GM12878 (cell line): Measurements from ENCODE around the gene TAC3. TPM values are rescaled to one million over a fixed set of nuclear protein-coding genes. Genes with fewer than 3 reads are reported as not detected.
"Not testable (repeated sequence)": the region's sequence is repeated elsewhere in the genome, so short reads cannot be mapped to it uniquely, and the experiment has no call there.

Source experiments
- ATAC-seq: fragments of 200-7000 bp; cut with Tn5 transposase; 3 replicates; pipeline ENCODE4 v1.9.1; 2020; ENCODE audit warnings: mild to moderate bottlenecking, moderate library complexity
- BruUV-seq: library from RNA; stranded (reverse); fragments of 400-500 nt; replicated peaks from 2 replicates; lab custom pipeline; 2021; lab: Mats Ljungman, UMichigan
- CTCF ChIA-PET: fragments of 300-600 bp; sonication (Branson Sonifier 250); formaldehyde crosslinking; extraction: SDS; loops from one replicate; lab custom pipeline; 2021; ENCODE audit warnings: inconsistent platforms; lab: Yijun Ruan, JAX
- POLR2A ChIA-PET: fragments of 350-600 bp; formaldehyde crosslinking; extraction: SDS; loops from one replicate; lab custom pipeline; 2021; ENCODE audit warnings: inconsistent platforms; lab: Charles Lee
- RAD21 ChIA-PET: fragments of 300-600 bp; sonication (Branson Sonifier 250); formaldehyde crosslinking; loops from one replicate; lab custom pipeline; 2023; ENCODE audit warnings: antibody characterized with exemption; ENCODE audit not compliant: unreplicated experiment; lab: Charles Lee
- SMC1A ChIA-PET: fragments of 300-600 bp; sonication (Branson Sonifier 250); formaldehyde crosslinking; loops from one replicate; lab custom pipeline; 2023; ENCODE audit not compliant: unreplicated experiment, uncharacterized antibody; lab: Charles Lee
- DNase-seq: peaks from one replicate; pipeline ENCODE4 v3.0.0-alpha.2; 2011; ENCODE audit warnings: low read depth, low spot score
- FAIRE-seq: peaks from 3 replicates; lab custom pipeline; 2011; peaks lifted over from hg19 to GRCh38; lab: Jason Lieb, UNC
- H2AFZ ChIP-seq: 2 replicates; pipeline ENCODE4 v1.6.0; 2011; ENCODE audit warnings: low read depth, low read length, control low read depth; ENCODE audit not compliant: control insufficient read depth
- H3K27ac ChIP-seq: 2 replicates; pipeline ENCODE4 v1.5.1; 2011; ENCODE audit warnings: control low read depth; ENCODE audit not compliant: control insufficient read depth, insufficient read depth
- H3K27me3 ChIP-seq, 2 experiments: replicated peaks in 1 of 2; 2 replicates each; pipeline versions ENCODE4 v1.6.0 to v1.6.1; 2011; ENCODE audit warnings: low read length in 1 of 2; ENCODE audit not compliant: control insufficient read depth in 2 of 2, insufficient read depth in 2 of 2
- H3K36me3 ChIP-seq, 2 experiments: 2 replicates each; pipeline ENCODE4 v1.5.1; 2011; ENCODE audit warnings: low read length in 1 of 2; ENCODE audit not compliant: control insufficient read depth in 2 of 2, insufficient read depth in 2 of 2
- H3K4me1 ChIP-seq: 2 replicates; pipeline ENCODE4 v1.6.1; 2011; ENCODE audit warnings: mild to moderate bottlenecking, low read length, moderate library complexity, mixed read lengths; ENCODE audit not compliant: control insufficient read depth, insufficient read depth
- H3K4me2 ChIP-seq: 2 replicates; pipeline ENCODE4 v1.6.0; 2011; ENCODE audit warnings: control low read depth; ENCODE audit not compliant: control insufficient read depth, insufficient read depth
- H3K4me3 ChIP-seq: fragments of 200-600 bp; sonication (generic); 2 replicates; pipeline ENCODE4 v1.5.1; 2016
- H3K79me2 ChIP-seq: 2 replicates; pipeline ENCODE4 v1.6.0; 2011; ENCODE audit warnings: low read length; ENCODE audit not compliant: control insufficient read depth, insufficient read depth
- H3K9ac ChIP-seq: 2 replicates; pipeline ENCODE4 v1.8.0; 2011; ENCODE audit warnings: low read length, control low read depth, mixed read lengths; ENCODE audit not compliant: control insufficient read depth, insufficient read depth
- H3K9me3 ChIP-seq: replicated peaks from 3 replicates; pipeline ENCODE4 v1.5.1; 2011; ENCODE audit warnings: mild to moderate bottlenecking, low read length; ENCODE audit not compliant: control insufficient read depth, insufficient read depth
- H4K20me1 ChIP-seq: 2 replicates; pipeline ENCODE4 v1.6.0; 2011; ENCODE audit not compliant: control insufficient read depth, insufficient read depth
- BACH1 ChIP-seq: fragments of 450-650 bp; IDR thresholded peaks from 2 replicates; pipeline ENCODE4 v1.6.1; 2017; ENCODE audit warnings: mild to moderate bottlenecking, borderline replicate concordance
- NR2C2 ChIP-seq: IDR thresholded peaks from 2 replicates; pipeline ENCODE4 v1.6.1; 2011; ENCODE audit warnings: borderline replicate concordance, low read depth; ENCODE audit not compliant: control insufficient read depth, insufficient read length
- PAX5 ChIP-seq: IDR thresholded peaks from 2 replicates; pipeline ENCODE4 v1.6.1; 2011; ENCODE audit warnings: low read depth, low read length, borderline replicate concordance
- POLR2AphosphoS5 ChIP-seq: IDR thresholded peaks from 2 replicates; pipeline ENCODE4 v1.6.1; 2011; ENCODE audit warnings: mild to moderate bottlenecking, low read length, inconsistent platforms
- REST ChIP-seq: IDR thresholded peaks from 2 replicates; pipeline ENCODE4 v1.6.1; 2012; ENCODE audit warnings: mild to moderate bottlenecking, low read depth, low read length
- WGBS: methylation state at CpG from one replicate; pipeline ENCODE4 v1.1.6; 2016; ENCODE audit warnings: low lambda C conversion rate; ENCODE audit not compliant: insufficient replicate concordance, insufficient coverage; ENCODE audit errors: missing lambda C conversion rate; 5-methylcytosine and 5-hydroxymethylcytosine counted together
- in situ Hi-C: fragments of 300-500 bp; cut with MboI; formaldehyde crosslinking; loops from 9 replicates; pipeline ENCODE4 v1.14.3; 2018; ENCODE audit warnings: mixed read lengths
- intact Hi-C: fragments of 100-400 bp; cut with micrococcal nuclease; formaldehyde crosslinking; loops from one replicate; pipeline ENCODE4 v1.14.2; 2022; ENCODE audit not compliant: unreplicated experiment
- polyA plus RNA-seq, 11 experiments: library from polyadenylated mRNA; depleted of rRNA in 4 of 11; unstranded in 6 of 11; stranded (reverse) in 5 of 11; fragments of >200 nt; fragmentation: Nextera tagmentation in 4 of 11; fragmentation: Illumina TruSeq in 1 of 11; extraction: Ambion mirVana in 4 of 11; extraction: Trizol in 1 of 11; gene quantifications; 1 replicate in 1 of 11; 2 replicates in 10 of 11; pipeline versions ENCODE4 v1.2.1 to v1.2.3, GENCODE V29; 2011 to 2016; ENCODE audit warnings: inconsistent platforms in 2 of 11, missing spikeins in 2 of 11, low read depth in 1 of 11
- total RNA-seq, 4 experiments: library from RNA; depleted of rRNA in 3 of 4; stranded (reverse); fragments of >200 nt in 3 of 4; fragmentation: Illumina TruSeq in 1 of 4; extraction: Trizol in 1 of 4; gene quantifications; 2 replicates each; pipeline versions ENCODE4 v1.2.1 to v1.2.3, GENCODE V29; 2013 to 2021

TAC3 gene
- total and polyA plus RNA-seq, 10 of the 15 experiments (the other 5 are each of a cell fraction or from before 2014, with no cell fraction given), result 0.11 to 0.18 (median 0.13) TPM; not detected in 7

- ChIA-PET CTCF (interaction anchor here (0.6 to 4.9 kb wide), 17 partner anchors 14 to 261 kb away, joined by 3 to 144 read pairs (median 6); partner anchors contain the start of genes HSD17B6, NACA and STAT6), POLR2A (no interaction called here), RAD21 (interaction anchor here (1.0 to 4.2 kb wide), 9 partner anchors 12 to 350 kb away, joined by 3 to 29 read pairs (median 7); partner anchors contain the start of genes HSD17B6 and STAT6), SMC1A (interaction anchor here (0.9 to 3.5 kb wide), 7 partner anchors 14 to 232 kb away, joined by 3 to 37 read pairs (median 9); partner anchors contain the start of genes HSD17B6 and ZBTB39)
- in situ Hi-C loops, result loop anchor here (5.0 kb wide), 1 partner anchor 150 kb away; no protein-coding TSS in a partner anchor
- H3K4me1 ChIP-seq, result peaks cover 18% of the 10 kb centered on the region
- TF ChIP-seq PAX5, result no peak
- TF ChIP-seq NR2C2, result no peak
- no peak for TF ChIP-seq BACH1
- no peak for TF ChIP-seq POLR2AphosphoS5
- no peak for TF ChIP-seq REST
- FAIRE-seq, result no peak
- no peaks in the 10 kb centered on the region for H3K79me2 ChIP-seq
- H3K4me3 ChIP-seq, result no peak overlapping the region
- H3K27me3 ChIP-seq, result no peaks in the 10 kb centered on the region
- no peak overlapping the region for H3K27ac ChIP-seq
- BruUV-seq, result no TSS peak
- DNase-seq, result no peak
- H2AFZ ChIP-seq, result peak overlapping the region; percentile 31; the same call in 1 of the 2 replicates
- intact Hi-C loops, result loop anchor here (1.0 kb wide), 2 partner anchors 147 to 230 kb away; no protein-coding TSS in a partner anchor
- ATAC-seq, result no peak
- H3K9ac ChIP-seq, result no peak overlapping the region
- H3K4me2 ChIP-seq, result no peak overlapping the region
- H3K36me3 ChIP-seq, result no peaks in the 10 kb centered on the region
- H3K9me3 ChIP-seq, result no peaks in the 10 kb centered on the region
- no peaks in the 10 kb centered on the region for H4K20me1 ChIP-seq
These were observed 29.3 kb downstream of the TAC3 start for GRCh38 chr12:56987011-56987410.

GRCh38 chr12:56985714-56986113 lies 30.6 kb downstream of the TAC3 start:
- in situ Hi-C loops, result loop anchor here (5.0 kb wide), 1 partner anchor 148 kb away; no protein-coding TSS in a partner anchor
- H3K27ac ChIP-seq, H3K36me3 ChIP-seq, H4K20me1 ChIP-seq, intact Hi-C loops, H3K4me3 ChIP-seq, ATAC-seq, H3K79me2 ChIP-seq, FAIRE-seq, H2AFZ ChIP-seq, H3K4me1 ChIP-seq, H3K9ac ChIP-seq, H3K4me2 ChIP-seq, H3K27me3 ChIP-seq, DNase-seq, H3K9me3 ChIP-seq, BruUV-seq, POLR2A ChIA-PET: not testable (repeated sequence)
- WGBS, result 23% methylated on average over 5 of the region's 6 CpGs
- SMC1A ChIA-PET, result interaction anchor here (1.6 to 2.9 kb wide), 2 partner anchors 16 to 222 kb away, joined by 10 to 11 read pairs; partner anchors contain the start of gene HSD17B6
- CTCF ChIA-PET, result interaction anchor here (0.6 to 4.9 kb wide), 8 partner anchors 15 to 349 kb away, joined by 3 to 144 read pairs (median 4); partner anchors contain the start of gene HSD17B6
- RAD21 ChIA-PET, result interaction anchor here (0.9 to 4.2 kb wide), 2 partner anchors 16 to 222 kb away, joined by 4 to 29 read pairs; partner anchors contain the start of gene HSD17B6
